ENCODE data around the gene ATP5PB.

Gene ATP5PB

DNA sequence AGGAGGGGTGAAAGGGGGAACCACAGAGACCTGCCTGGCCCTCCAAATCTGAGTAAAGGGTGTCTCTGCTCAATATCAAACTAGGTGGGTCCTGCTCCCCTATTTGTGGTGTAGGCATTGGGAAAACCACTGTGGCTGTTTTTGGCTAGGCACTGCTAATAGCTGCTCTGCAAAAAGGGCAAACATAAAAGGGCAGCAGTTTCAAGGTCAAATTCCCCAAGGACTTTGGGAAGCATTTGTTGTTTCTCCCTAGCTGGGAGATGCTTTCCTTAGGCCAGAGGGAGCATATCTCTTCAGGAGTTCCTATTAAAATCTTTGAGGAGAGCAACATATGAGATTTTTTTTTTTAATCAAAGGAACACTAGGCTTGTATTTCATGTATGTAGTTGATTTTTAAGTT, 26.9 kb downstream of the ATP5PB start:
- DNase-seq, result no peak

DNA sequence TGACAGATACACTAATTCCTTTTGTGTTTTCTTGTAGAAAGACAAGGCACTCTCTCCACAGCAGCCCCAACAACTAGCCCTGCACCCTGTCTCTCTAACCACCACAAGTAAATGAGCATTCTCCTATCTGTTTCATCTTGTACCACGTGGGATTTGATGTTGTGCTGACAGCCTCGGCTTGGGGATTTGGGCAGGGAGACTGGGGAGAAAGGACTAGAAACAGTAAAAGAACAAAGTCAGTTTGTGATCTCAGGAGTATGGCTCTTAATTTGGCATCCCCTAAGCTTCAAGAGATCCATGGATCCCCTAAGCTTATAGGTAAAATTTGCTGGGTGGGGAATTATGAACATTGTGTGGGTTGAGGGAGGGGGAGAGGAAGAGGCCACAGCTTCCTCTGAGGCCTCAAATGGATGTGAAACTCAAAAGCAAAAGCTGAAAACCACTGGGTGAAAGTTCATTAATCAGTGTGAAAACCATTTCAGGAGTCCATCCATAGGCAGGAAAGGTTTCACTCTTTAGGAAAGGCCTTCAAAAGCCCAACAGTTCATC, 27.6 kb downstream of the ATP5PB start:
- DNase-seq, result peak; percentile 29

DNA sequence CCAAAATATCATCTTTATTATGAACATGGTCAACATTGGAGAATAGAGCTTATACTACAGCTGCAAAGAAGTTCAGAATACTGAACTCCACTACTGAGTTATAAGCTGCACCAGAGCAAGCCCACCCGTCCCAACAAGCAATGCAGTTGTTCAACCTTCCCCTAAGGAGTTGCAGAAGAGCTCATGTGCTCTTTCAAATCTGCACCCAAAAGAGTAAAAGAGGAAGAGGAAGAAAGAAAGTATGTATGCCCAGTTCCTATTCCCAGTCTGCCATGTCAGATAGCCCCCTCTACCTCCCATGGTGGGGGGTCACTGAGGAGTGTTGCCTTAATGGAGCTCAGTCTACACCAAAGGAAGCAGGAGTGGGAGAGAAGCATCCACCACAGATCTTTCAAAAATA, 31.4 kb downstream of the ATP5PB start:
- no peak for DNase-seq

DNA sequence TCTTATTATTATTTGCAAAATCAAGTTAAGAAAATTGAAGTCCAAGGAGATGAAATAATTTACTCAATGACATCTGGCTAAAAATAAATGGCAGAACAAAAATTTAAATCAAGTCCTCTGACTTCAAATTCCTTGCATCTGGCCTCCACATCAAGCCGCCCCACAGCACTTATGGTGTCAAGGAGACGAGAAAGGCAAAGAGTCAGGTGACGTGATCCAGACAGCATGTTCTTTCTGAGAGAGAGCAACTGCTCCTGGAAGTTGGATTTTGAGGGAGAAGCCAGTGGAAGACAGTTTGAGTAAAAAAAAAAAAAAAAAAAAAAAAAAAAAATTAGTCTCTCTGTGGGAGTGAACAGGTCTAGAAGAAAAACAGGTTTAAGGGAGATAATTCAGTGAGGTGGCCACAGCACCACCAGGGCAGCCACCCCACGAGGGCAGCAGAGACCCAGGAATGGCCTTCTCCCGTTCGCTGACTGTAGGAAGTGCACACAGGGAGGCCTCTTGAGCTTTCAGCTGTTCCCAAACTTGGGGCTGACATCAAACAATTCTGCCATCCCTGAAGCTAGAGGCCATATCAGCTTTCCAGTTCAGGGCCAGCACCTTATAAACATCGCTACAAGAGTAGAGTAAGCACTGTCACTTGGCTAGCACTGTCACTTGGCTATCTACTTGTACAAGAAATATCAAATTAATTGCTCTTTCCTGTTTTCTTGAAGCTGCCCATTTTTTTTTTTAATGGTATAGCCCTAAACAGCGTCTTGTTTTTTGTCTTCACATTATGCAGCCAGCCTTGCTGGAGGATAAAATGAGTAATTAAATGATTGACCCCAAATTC, 32.3 kb downstream of the ATP5PB start:
- peak; percentile 44 for DNase-seq

DNA sequence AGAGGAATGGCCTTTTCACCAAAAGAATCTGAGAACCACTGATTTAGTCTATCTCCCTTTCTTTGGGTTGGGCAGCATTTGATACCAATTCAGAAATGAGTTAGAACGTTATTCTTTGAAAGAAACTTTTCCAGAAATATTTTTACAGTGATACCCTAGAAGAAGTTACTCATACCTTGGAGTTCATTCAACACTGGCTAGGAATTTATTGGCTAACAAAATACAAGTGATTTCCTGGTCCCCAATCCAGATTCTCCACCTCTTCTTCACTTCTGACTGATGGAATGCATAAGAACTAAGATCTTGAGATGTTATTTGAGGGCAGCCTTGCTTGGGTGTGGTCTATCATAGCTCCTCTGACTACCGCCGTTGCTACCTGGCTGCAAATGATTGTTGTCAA, 33.9 kb downstream of the ATP5PB start:
- no peak for DNase-seq

DNA sequence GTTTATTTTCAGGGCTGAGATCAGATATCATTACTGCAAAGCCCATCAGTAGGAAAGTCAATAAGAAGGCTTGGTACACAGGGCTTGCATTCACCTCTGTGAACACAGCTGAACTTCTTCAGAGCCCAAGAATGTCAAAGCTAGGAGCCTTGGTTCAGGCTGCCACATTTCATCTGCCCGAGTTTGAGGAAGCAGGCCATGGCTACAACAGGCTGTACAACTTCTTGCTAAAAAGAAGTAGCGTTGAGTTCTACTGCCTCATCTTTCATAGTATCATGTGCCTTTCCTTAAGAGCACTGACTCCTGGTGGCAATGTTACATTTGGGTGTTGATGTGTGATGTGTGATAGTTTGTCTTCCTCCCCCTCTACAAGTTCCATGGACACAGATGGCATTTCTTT, 34.6 kb downstream of the ATP5PB start:
- no peak for DNase-seq

DNA sequence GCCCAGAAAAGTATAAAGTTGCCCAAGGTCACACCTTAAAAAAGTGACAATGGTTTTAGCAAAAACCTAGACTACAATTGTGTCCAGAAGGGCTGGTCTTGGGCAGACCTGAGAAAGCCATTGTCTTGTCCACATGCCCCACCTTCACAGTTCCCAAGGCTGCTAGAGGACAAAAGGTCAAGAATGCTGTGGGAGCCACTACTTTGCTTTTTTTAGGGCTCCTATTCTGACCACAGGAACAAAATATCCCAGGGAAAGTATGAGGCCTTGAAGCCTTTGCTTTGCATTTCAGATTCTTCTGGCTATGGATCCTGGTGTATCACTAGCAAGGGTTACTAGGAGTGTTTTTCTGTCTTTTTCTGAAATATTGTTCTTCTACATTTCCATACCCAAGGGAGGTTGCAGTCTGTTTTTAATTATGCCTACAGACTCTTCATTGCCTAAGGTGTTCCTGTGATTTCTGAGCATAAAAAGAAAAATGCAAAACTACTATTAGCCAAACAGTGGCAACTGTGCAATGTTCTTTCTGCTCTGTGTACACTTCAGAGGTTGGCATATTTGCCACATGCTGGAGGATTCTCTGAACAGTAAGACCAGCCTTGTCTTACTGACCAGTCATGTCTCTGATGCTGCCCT, 35.2 kb downstream of the ATP5PB start:
- DNase-seq, result no peak

DNA sequence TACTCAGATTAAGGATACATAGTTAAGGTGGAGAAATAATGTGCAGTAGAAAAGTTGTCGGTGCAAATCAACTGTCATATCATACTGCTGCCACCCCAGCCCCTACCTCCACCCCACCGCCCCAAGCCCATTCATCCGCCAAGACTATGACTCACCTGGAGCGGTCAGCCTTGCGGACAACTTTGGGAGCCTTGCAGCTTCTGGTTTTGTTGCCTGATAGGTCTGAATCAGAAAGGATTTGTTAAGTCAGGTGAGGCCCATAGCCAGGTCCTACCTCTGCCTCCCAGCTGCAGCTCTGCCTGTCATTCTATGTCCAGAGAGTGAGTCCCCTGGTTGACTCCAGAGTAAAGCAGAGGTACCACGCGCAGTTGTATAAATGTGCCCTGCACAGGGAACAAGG, 37.2 kb downstream of the ATP5PB start:
- DNase-seq, result no peak

DNA sequence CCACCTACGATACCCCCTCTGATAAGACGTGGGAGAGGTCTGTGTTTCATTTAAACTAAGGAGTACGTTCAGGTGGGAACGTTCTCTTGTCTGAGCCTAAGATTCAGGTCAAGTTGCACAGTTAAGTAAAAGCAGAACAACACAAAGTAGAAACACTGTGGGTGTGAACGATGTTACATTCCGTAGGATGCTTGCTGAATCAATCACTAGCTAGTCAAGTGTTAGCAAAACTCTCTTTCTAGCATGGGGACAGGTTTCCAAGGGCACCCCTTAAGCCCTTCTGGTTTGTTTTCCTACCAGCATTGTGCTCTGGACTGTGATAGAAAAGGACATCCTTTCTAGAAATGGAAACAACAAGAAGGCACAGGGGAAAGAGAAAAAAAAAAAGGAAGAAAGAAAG, 37.9 kb downstream of the ATP5PB start:
- DNase-seq, result no peak

DNA sequence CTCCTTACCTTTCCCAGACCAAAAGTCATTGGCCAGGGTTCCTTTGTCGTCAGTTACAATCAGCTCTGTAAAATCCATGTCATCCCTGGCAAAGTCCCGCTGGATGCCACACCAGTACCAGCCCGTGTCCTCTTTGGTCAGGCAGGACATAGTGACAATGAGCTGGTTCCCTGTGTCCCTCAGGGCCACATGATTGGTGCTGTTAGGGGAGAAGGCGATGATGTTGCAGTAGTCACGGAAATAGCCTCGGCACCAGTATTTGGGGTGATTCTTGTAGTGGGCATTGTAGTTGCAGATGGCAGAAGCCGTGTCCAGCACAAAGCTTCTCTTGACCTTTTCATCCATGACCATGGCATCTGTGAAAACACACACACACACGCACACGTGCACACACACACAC, 39.4 kb downstream of the ATP5PB start:
- no peak for DNase-seq

DNA sequence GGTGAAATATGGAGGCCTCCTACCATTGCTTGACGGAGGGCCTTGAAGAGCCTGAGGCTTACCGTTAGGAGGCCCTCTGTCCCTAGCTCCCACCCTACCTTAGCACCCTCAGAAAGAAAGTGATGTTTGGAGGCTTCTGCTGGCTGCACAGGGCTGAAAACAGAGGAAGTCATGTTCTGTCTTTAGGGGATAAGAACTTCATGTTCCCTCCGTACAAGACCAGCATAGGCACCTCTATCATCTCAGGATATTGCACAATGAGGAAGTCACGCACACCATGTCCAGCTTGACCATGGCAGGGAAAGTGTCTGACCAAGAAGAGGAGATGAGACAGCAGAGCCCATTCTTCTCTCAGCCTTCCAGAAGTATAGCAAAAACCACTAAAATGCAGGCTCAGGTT, 40.3 kb downstream of the ATP5PB start:
- no peak for DNase-seq

DNA sequence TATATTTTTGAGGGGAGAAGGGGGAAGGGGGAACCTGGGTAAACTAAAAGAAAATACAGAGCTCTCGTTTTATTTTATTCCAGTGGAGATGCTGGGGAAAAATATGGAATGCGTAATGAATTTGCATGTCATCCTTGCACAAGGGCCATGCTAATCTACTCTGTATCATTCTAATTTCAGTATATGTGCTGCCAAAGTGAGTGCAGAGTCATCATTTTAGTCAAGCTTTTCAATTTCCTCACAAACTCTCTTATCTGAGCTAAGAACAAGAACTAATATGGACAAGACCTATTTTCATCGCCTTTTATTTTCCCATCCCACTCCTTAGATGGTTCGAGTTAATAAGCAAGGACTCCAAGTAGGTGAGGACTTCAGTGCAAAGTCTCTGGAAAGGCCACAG, 41.0 kb downstream of the ATP5PB start:
- DNase-seq, result no peak

DNA sequence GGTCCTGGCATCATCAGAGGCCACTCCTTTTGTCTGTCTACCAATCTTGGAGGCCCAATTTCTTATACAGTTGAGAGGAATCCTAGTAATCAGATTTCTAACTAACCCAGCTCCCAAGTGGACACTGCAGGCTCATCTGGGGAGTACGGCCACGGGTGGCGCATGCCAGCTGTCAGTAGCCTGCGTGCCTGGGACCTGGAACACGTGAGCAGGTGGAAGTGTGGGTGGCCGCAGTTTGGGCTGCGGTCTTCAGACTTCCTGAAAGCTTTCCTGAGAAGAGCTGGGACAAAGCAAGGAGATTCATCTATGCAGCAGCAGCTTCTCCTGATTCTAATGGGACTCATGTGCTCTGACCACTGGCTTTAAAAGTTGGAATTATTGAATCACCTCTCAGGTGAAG, 41.8 kb downstream of the ATP5PB start:
- no peak for DNase-seq

DNA sequence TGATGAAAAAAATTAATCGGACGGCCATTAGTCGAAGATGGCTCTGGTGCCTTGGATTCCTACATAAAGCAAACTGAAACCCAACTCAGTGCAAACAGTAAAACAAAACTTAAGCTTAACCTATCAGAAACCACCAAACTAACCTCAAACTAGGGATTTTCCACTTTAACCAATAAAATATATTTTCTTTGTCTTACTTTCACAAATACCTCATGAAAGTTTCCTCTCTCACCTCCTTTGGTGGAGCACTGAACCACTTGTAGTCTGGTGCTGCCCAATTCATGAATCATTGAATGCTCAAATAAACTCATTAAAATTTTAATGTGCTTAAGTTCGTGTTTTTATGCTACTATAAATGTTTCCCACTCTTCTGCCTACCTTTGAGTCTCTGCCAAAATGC, 47.1 kb downstream of the ATP5PB start:
- DNase-seq, result no peak

DNA sequence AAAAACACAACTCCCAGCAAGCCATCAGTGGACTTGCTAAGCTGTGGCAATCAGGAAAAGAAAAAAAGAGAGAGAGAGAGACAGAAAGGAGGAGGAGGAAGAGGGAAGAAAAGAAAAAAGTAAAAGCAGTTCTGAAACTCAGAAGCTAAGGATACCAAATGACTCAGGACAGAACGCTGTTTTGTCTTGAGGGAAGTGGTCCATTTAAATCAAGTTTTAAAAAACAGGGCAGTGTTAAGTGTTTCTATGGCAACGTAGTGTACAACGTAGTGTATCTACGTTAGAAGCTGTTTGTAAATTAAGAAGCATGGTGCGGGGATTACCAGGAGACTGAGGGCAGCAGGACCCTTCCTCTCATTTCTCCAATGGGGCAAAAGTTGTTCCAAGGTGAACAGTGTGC, 48.3 kb downstream of the ATP5PB start:
- no peak for DNase-seq

DNA sequence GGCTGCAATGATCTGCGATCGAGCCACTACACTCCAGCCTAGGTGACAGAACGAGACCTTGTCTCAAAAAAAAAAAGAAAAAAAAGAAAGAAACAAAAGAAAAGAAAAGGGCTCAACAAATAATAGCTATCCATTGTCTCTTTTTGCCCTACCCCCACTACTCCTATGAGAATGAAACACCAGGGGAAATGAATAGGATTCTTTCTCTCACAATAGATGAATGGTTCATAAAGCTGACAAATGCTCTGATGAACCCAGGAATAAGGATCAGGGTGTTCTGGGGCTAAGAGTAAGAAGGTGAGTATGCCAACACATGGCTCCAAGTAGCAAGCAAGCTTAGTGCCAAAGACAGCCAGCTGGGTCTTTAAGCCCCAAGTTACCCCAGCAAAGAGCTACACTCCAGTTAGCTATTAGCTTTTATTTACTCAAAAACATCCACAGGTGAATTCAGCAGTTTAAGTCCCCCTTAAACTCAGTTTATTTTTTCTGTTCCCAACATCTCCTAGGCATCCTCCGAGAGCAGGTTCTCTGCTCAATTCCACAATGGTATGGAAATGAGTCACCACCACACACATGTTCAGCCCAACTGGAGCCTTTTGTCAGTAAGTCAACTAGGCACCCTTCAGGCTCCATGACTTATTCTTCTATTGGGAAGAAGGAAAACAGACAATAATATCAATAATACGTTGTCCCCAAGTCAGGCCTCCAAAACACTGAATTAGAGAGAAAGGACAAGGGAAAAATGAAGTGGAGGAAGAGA, 49.9 kb downstream of the ATP5PB start:
- DNase-seq, result no peak

DNA sequence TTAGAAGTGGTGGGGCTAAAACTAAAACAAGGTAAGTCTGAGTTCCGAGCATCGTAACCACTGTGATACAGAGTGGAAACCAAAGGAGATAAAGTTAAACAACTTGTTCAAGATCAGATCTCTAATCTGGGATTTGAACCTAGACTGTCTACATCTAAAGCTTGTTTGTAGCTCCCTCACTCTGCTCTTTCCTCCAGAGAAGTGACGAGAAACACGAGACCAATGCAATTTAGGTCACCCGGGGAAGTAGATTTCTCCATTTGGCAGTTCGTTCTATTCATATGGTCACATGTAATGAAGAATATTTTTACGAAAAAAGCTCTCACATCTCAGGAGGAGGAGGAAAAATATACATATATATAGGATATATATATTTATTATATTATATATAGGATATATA, 52.4 kb downstream of the ATP5PB start:
- no peak for DNase-seq

DNA sequence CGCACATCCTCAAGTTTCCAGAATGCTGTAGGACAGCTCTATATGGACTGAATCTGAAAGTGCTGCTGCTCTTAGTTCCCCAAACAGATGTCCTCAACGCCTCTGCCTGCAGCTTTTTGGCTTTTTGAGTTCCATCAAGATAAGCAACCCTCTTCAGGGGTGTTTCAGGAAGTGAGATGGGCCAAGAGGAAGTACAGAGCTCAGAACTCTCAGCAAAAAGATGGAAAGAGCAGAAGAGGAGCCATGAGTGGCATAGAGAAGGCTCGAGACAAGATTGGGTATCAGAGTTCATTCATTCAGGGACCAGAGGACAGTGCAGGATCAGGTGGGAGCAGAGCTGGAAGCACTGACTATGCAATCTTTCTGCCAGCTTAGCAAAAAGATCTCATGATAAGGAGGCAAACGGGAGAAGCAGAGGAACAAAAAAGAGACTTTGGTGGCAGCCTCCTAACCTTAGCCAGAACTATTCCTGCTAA, 54.4 kb downstream of the ATP5PB start, which contains the start of the genes ADORA3 and TMIGD3:
Gene ADORA3, minus strand, starts transcription at position 49 of the 476 bp plus-strand sequence. CDS start 279 bp downstream, outside the sequence.
Gene TMIGD3, minus strand, starts transcription at position 49 of the 476 bp plus-strand sequence. CDS start 279 bp downstream, outside the sequence.
- DNase-seq, result no peak

DNA sequence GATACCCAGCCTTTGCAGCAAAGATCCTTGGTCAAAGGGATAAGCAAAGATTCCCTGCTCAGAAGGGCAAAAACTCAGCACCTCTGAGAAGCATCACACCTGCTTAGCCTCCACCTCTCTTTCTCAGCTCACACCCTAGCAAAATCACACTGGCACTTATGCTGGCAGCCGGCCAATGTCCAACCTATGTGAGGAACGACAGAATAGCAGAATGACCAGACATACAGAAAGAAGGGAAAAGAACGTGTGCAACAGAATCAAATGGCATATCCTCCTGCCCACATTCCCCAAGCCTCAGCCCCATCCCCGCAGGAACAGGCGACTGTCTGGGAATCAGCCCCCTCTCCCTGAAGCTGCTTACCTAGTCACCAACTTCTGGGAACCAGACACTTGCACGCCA, 54.8 kb downstream of the ATP5PB start:
- no peak for DNase-seq

DNA sequence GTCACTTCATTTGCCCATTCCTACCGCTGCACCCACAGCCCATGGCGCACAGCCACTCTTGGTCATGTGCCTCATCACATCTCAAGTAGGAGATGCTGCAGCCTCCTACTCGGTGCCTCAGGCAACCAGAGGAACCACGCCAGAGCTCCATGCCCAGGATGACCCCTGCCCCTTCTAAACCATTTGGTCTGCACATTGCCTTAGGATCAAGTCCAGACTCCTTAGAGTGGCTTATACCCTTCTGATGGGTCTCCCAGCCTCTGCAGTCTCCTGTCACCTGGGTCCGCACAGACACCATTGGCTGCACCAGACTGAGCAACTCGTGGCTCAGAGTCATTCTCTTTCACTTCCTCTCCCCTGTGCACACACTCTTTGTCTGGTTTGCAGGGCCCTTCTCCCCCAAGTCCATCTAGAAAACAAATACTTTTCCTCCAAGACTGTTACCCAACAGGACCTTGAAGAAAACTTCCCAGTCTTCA, 56.4 kb downstream of the ATP5PB start:
- DNase-seq, result no peak

DNA sequence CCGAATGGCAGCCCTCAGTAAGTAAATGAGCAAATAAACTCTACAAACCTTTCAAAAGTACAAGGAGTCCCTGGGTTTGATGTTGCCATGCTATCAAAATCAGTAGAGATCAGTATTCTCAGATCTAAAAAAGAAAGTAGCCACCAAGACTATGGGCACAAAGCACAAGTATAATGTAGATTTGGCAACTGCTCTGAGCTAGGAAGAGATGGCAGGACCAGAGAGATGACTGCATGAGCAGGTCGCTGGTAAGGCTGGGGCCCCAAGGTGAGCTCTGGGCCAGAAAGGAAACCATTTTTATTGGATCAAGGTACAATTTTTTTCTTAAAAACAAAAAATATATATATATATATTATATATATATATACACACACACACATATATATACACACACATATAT, 57.3 kb downstream of the ATP5PB start:
- no peak for DNase-seq

DNA sequence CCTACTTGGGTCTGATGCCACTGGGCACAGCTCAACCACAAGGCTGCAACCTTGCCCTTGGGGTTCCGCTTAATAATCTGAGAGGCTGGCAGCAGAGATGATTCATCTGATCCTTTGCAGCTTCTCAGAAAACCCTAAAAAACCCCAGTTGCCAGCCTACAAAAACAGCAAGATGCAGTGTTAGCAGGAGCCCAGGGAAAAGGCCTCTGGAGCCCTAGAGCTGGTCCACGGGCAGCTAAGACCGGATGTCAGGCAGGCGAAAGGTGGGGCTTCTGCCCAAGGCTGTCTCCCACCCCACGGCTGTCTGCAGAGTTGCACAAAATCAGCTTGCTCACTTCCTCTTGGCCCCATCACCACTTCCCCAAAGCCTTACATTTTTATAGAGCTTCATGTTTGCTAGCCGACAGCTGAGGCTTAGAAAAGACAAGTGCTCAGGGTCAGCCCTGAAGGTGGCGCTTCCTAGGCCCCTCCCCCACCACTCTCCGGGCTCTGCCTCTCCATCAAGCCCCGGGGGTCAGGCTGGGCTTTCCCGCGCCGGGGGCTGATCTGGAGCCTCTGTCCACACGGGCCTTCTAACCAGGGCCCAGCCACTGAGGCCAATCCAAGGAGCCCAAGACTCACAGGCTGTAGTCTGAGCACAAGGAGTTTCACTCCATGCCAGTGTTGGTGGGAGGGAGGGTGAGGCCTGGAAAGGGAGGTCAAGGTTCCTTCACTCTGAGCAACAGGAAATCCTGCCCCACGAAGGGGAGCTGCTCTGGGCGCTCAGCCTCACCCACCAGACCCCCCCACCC, 58.3 kb downstream of the ATP5PB start:
- DNase-seq, result peak; percentile 67
